Measurements from ENCODE around the gene SCLT1. TPM values are rescaled to one million over a fixed set of nuclear protein-coding genes. Genes with fewer than 3 reads are reported as not detected.

Gene SCLT1
- polyA plus RNA-seq, 6 donors from 2014 or later: 0.65 to 9.3 (median 8.6) TPM

DNA sequence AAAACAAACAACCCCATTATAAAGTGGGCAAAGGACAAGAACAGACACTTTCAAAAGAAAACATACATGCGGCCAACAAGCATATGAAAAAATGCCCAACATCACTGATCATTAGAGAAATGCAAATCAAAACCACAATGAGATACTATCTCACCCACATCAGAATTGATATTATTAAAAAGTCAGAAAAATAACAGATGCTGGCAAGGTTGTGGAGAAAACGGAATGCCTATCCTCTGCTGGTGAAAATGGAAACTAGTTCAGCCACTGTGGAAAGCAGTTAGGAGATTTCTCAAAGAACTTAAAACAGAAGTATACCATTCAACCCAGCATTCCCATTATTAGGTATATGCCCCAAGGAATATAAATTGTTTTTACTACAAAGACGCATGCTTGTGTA, 171.4 kb downstream of the SCLT1 start:
- H3K4me1 Mint-ChIP-seq: peaks cover 9 to 20% (median 19%) of the 10 kb centered on the region in 3 donors
- no peak for ATAC-seq (ENCODE audit: low read depth in 2 of 2)
- H3K27ac Mint-ChIP-seq: no peak overlapping the region
- H3K9me3 Mint-ChIP-seq: peaks cover 0 to 5% (median 0%) of the 10 kb centered on the region in 7 donors
- no peak for DNase-seq
- H3K27me3 Mint-ChIP-seq: no peaks in the 10 kb centered on the region
- peaks cover 13 to 15% of the 10 kb centered on the region in 2 donors for H3K36me3 Mint-ChIP-seq
- H3K4me3 Mint-ChIP-seq: no peak overlapping the region

DNA sequence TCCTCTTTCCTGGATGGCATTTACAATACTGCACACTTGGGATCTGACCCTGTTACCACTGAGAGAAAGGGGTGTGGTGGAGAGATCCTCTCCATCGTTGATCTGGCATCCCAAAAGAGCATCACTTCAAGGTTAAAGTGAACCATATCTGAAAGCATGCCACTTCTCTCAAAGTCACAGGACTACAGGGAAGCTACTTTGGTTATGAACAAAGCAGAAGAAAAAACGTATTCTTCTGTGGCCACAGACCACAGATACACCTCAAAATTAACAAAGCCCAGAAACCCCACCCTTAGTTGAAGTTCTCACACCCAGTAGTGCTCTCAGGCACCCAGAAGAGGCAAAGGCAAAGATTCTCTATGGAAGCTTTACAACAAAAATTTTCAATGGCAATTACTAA, 175.6 kb downstream of the SCLT1 start:
- DNase-seq (peak; percentile 48), ATAC-seq (ENCODE audit: low read depth in 2 of 2) (peak; percentile 48 to 60)
- Mint-ChIP-seq H3K36me3 (no peaks in the 10 kb centered on the region), H3K27me3 (no peaks in the 10 kb centered on the region), H3K4me3 (peak overlapping the region in 3 of 8 donors; percentile 9 to 22 (median 18)), H3K27ac (peak overlapping the region; percentile 6 to 97 (median 80)), H3K9me3 (no peaks in the 10 kb centered on the region), H3K4me1 (peaks cover 13 to 26% (median 26%) of the 10 kb centered on the region in 3 donors)

DNA sequence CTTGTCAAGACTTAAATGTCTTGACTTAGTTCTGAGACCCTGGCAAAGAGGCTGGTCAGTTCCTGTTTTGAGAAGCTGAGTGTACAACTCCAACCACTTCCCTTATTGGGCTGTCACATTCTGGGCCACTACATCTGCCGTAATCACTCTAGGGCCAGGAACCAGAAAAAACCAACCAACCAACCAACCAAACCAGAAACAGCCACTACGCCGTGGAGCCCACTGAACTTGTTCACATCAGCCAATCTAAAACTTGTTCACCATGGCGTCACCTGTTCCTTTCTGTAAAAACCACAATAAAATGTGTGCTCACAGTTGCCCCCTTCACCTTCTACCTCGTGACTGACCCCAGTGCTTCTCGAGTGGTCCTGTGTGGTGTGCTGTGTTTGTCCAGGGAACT, 176.5 kb downstream of the SCLT1 start:
- no peaks in the 10 kb centered on the region for H3K27me3 Mint-ChIP-seq
- ATAC-seq (ENCODE audit: low read depth in 2 of 2) (peak; percentile 94 to 95), DNase-seq (peak; percentile 70)
- H3K27ac Mint-ChIP-seq: peak overlapping the region; percentile 54 to 97 (median 90)
- no peaks in the 10 kb centered on the region for H3K36me3 Mint-ChIP-seq
- H3K9me3 Mint-ChIP-seq: no peaks in the 10 kb centered on the region
- peak overlapping the region; percentile 0 to 82 (median 42) for H3K4me3 Mint-ChIP-seq
- H3K4me1 Mint-ChIP-seq: peaks cover 13 to 26% (median 26%) of the 10 kb centered on the region in 3 donors

DNA sequence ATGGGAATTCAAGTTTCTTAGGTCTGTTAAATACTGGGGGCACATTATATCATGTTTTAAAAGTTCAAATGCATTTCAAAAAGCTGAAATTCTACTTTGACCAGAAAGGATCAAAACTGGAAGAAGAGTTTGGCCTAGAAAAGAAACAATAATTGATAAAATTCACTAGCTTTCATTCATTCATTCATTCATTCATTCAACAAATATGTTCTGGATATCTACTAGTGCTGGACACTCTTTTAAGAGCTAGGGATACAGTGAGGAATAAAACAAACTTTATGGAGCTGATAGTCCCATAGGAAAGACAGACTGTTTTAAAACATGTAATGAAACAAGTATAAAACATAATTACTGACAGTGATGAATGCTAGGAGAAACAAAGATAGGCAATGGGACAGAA, 177.8 kb downstream of the SCLT1 start:
- ATAC-seq (ENCODE audit: low read depth in 2 of 2): no peak
- DNase-seq: no peak
- Mint-ChIP-seq H3K36me3 (no peaks in the 10 kb centered on the region), H3K4me3 (no peak overlapping the region), H3K4me1 (peaks cover 13 to 26% (median 26%) of the 10 kb centered on the region in 3 donors), H3K27me3 (no peaks in the 10 kb centered on the region), H3K9me3 (no peaks in the 10 kb centered on the region), H3K27ac (no peak overlapping the region)

DNA sequence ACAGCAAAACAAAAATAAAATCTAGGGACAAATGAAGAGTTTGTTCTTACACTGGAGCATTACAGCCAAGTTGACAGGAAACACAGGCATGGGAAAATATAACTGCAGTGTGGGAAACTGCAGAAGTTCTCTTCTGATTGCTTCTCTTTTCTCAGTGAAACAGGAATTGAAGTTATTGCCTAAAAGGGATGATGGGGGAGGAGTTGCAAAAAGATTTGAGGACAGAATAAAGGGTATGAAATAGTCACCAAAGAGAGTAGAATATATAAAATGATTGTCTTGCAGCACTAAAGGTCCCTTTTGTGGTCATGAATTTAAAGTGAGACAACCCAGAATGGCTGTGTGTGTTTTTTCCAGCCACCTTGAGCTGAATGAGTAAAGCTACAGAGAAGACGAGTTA, 180.1 kb downstream of the SCLT1 start:
- Mint-ChIP-seq H3K27ac (no peak overlapping the region), H3K4me3 (no peak overlapping the region)
- ATAC-seq (ENCODE audit: low read depth in 2 of 2): no peak

DNA sequence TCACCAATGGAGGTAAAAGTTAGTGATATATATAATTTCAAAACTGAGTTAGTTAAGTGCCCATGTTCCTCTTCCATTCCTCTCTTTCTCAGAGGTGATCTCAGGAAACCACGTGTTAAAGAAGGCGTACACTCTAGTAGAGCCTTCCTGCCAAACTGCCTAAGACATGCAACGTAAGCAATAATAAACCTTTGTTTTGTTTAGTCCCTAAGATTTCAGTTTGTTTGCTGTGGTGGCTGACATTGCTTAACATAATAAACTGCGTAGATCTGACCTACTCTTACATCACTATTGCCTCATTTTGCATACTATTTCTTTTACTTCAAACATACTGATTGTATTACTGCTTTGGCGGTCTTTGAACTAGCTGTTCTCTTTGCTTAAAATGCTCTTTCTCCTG, 184.6 kb downstream of the SCLT1 start:
- H3K4me1 Mint-ChIP-seq: no peaks in the 10 kb centered on the region
- H3K27me3 Mint-ChIP-seq: no peaks in the 10 kb centered on the region
- peaks cover 0 to 11% of the 10 kb centered on the region in 2 donors for H3K36me3 Mint-ChIP-seq
- H3K9me3 Mint-ChIP-seq: no peaks in the 10 kb centered on the region
- no peak overlapping the region for H3K27ac Mint-ChIP-seq
- no peak for DNase-seq
- no peak for ATAC-seq (ENCODE audit: low read depth in 2 of 2)
- H3K4me3 Mint-ChIP-seq: no peak overlapping the region

More for the DNA sequence above, 180.1 kb downstream of the SCLT1 start:
- Mint-ChIP-seq H3K27me3 (no peaks in the 10 kb centered on the region), H3K36me3 (no peaks in the 10 kb centered on the region), H3K4me1 (peaks cover 13 to 20% (median 18%) of the 10 kb centered on the region in 3 donors), H3K9me3 (no peaks in the 10 kb centered on the region)
- DNase-seq: no peak

DNA sequence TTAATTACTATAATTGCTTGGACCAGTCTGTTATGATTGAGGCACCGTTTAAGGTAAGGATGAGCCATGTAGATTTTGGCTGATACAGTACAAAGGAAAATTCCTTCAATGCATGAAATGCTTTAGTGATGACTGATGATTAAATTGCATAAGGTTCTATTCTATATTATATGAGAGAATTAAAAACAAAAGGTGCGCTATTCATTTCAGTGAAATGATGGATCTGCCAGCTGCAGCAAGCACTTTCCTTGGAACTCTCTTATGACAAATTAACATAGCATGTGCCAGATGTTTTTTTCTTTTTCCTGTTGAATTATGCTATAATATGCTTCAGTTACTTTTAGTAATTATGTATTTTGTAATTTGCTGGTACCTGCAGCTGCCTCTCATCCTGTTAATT, 185.4 kb downstream of the SCLT1 start:
- no peaks in the 10 kb centered on the region for H3K27me3 Mint-ChIP-seq
- no peaks in the 10 kb centered on the region for H3K4me1 Mint-ChIP-seq
- no peak overlapping the region for H3K4me3 Mint-ChIP-seq
- no peak overlapping the region for H3K27ac Mint-ChIP-seq
- DNase-seq (no peak), ATAC-seq (ENCODE audit: low read depth in 2 of 2) (no peak)
- H3K9me3 Mint-ChIP-seq: no peaks in the 10 kb centered on the region
- H3K36me3 Mint-ChIP-seq: peaks cover 0 to 11% of the 10 kb centered on the region in 2 donors

- H3K4me1 Mint-ChIP-seq: no peaks in the 10 kb centered on the region
- ATAC-seq (ENCODE audit: low read depth in 2 of 2) (no peak), DNase-seq (no peak)
- H3K27ac Mint-ChIP-seq: peak overlapping the region in 1 of 6 donors; percentile 68
- no peak overlapping the region for H3K4me3 Mint-ChIP-seq
- H3K9me3 Mint-ChIP-seq: no peaks in the 10 kb centered on the region
- H3K27me3 Mint-ChIP-seq: no peaks in the 10 kb centered on the region
- H3K36me3 Mint-ChIP-seq: peaks cover 9 to 11% of the 10 kb centered on the region in 2 donors
Observed at GRCh38 chr4:128906581-128906980, 186.8 kb downstream of the SCLT1 start.

- no peaks in the 10 kb centered on the region for H3K27me3 Mint-ChIP-seq
- H3K9me3 Mint-ChIP-seq: peaks cover 0 to 3% (median 0%) of the 10 kb centered on the region in 7 donors
- H3K4me3 Mint-ChIP-seq: no peak overlapping the region
- no peaks in the 10 kb centered on the region for H3K4me1 Mint-ChIP-seq
- H3K36me3 Mint-ChIP-seq: peaks cover 9 to 11% of the 10 kb centered on the region in 2 donors
- DNase-seq (no peak), ATAC-seq (ENCODE audit: low read depth in 2 of 2) (no peak)
- no peak overlapping the region for H3K27ac Mint-ChIP-seq
Observed at GRCh38 chr4:128904821-128905220, 188.5 kb downstream of the SCLT1 start.

- H3K27me3 Mint-ChIP-seq: no peaks in the 10 kb centered on the region
- no peak for DNase-seq
- H3K4me1 Mint-ChIP-seq: no peaks in the 10 kb centered on the region
- H3K27ac Mint-ChIP-seq: no peak overlapping the region
- no peaks in the 10 kb centered on the region for H3K9me3 Mint-ChIP-seq
- no peak overlapping the region for H3K4me3 Mint-ChIP-seq
- H3K36me3 Mint-ChIP-seq: peaks cover 0 to 7% of the 10 kb centered on the region in 2 donors
- no peak for ATAC-seq (ENCODE audit: low read depth in 2 of 2)
Observed at GRCh38 chr4:128880662-128881061, 212.7 kb downstream of the SCLT1 start.

GRCh38 chr4:128879971-128880370, 213.4 kb downstream of the SCLT1 start:
- DNase-seq (no peak), ATAC-seq (ENCODE audit: low read depth in 2 of 2) (no peak)
- Mint-ChIP-seq H3K4me1 (no peaks in the 10 kb centered on the region), H3K4me3 (no peak overlapping the region), H3K27me3 (no peaks in the 10 kb centered on the region), H3K27ac (peak overlapping the region in 1 of 6 donors; percentile 2), H3K36me3 (peaks cover 0 to 7% of the 10 kb centered on the region in 2 donors), H3K9me3 (no peaks in the 10 kb centered on the region)

GRCh38 chr4:128879283-128879682, 214.1 kb downstream of the SCLT1 start:
- ATAC-seq (ENCODE audit: low read depth in 2 of 2) (no peak), DNase-seq (no peak)
- Mint-ChIP-seq H3K4me3 (no peak overlapping the region), H3K9me3 (no peaks in the 10 kb centered on the region), H3K27me3 (no peaks in the 10 kb centered on the region), H3K36me3 (peaks cover 0 to 7% of the 10 kb centered on the region in 2 donors), H3K27ac (no peak overlapping the region), H3K4me1 (no peaks in the 10 kb centered on the region)

- H3K9me3 Mint-ChIP-seq: no peaks in the 10 kb centered on the region
Observed at GRCh38 chr4:128877934-128878333, 215.4 kb downstream of the SCLT1 start.

DNA sequence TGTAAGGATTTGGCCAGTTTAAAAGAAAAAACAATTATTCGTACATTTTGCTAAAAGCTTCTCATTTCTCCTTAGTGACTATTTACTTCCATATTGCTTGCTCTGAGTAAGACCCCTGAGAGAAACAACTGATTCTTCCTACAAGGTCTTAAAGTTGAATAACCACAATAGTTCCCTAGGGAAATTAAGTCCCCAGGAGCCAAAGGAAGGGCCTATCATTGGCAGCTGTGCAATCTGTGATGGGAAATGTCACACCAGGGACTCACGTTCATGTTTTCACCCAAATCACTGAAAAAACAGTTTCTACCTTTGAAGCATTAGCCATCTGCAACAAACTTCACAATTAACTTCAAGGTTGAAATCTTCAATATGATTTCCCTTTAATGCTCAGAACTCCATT, 217.1 kb downstream of the SCLT1 start:
- Mint-ChIP-seq H3K4me1 (no peaks in the 10 kb centered on the region), H3K36me3 (peaks cover 10 to 19% of the 10 kb centered on the region in 2 donors), H3K27ac (peak overlapping the region in 1 of 6 donors; percentile 10), H3K27me3 (no peaks in the 10 kb centered on the region), H3K9me3 (no peaks in the 10 kb centered on the region), H3K4me3 (no peak overlapping the region)
- DNase-seq (no peak), ATAC-seq (ENCODE audit: low read depth in 2 of 2) (no peak)

More at GRCh38 chr4:128877934-128878333, 215.4 kb downstream of the SCLT1 start:
- DNase-seq (no peak), ATAC-seq (ENCODE audit: low read depth in 2 of 2) (no peak)
- Mint-ChIP-seq H3K36me3 (peaks cover 1 to 13% of the 10 kb centered on the region in 2 donors), H3K27me3 (no peaks in the 10 kb centered on the region), H3K27ac (no peak overlapping the region), H3K4me3 (no peak overlapping the region), H3K4me1 (no peaks in the 10 kb centered on the region)

DNA sequence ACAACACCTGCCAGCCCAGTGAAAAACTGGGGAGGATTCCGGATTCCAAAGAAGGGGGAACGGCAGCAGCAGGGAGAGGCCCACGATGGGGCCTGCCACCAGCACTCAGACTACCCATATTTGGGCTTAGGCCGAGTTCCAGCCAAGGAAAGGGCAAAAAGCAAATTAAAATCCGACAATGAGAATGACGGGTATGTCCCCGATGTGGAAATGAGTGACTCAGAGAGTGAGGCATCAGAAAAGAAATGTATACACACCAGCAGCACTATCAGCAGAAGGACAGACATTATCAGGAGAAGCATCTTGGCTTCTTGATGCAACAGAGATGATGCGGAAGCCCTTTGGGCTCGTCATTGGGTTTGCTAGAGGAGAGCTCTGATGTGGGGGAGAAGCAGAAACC, 221.4 kb downstream of the SCLT1 start:
- H3K27me3 Mint-ChIP-seq: no peaks in the 10 kb centered on the region
- ATAC-seq (ENCODE audit: low read depth in 2 of 2) (no peak), DNase-seq (no peak)
- peaks cover 21 to 28% of the 10 kb centered on the region in 2 donors for H3K36me3 Mint-ChIP-seq
- H3K9me3 Mint-ChIP-seq: no peaks in the 10 kb centered on the region
- H3K27ac Mint-ChIP-seq: peak overlapping the region in 1 of 6 donors; percentile 31
- H3K4me1 Mint-ChIP-seq: no peaks in the 10 kb centered on the region
- H3K4me3 Mint-ChIP-seq: no peak overlapping the region
